Testis (tissue), 3 donors: ENCODE data around the gene TPSG1. TPM values are rescaled to one million over a fixed set of nuclear protein-coding genes. Genes with fewer than 3 reads are reported as not detected.

Experiments used
- DNase-seq: peaks from one replicate; pipeline ENCODE4 v3.0.0-alpha.2; 2019
- H3K27ac ChIP-seq, 2 donors: fragments of 200-600 bp; sonication (generic); one replicate each; pipeline ENCODE4 v1.5.1; 2019
- H3K27me3 ChIP-seq: fragments of 200-600 bp; sonication (generic); one replicate; pipeline ENCODE4 v1.5.1; 2019
- H3K36me3 ChIP-seq: fragments of 200-600 bp; sonication (generic); one replicate; pipeline ENCODE4 v1.5.1; 2017; ENCODE audit warnings: low read depth; ENCODE audit errors: missing control alignments
- H3K4me1 ChIP-seq: fragments of 200-600 bp; sonication (generic); one replicate; pipeline ENCODE4 v1.5.1; 2019
- H3K4me3 ChIP-seq, 2 donors: fragments of 200-600 bp; sonication (generic); one replicate each; pipeline ENCODE4 v1.5.1; 2017 to 2019
- H3K9me3 ChIP-seq: fragments of 200-600 bp; sonication (generic); one replicate; pipeline ENCODE4 v1.5.1; 2017
- POLR2A ChIP-seq: fragments of 450-650 bp; IDR thresholded peaks from one replicate; pipeline ENCODE4 v1.6.1; 2017; ENCODE audit warnings: antibody characterized with exemption, mild to moderate bottlenecking, moderate library complexity
- WGBS, 2 donors: methylation state at CpG; one replicate each; pipeline ENCODE4 v1.1.5; 2018; 5-methylcytosine and 5-hydroxymethylcytosine counted together
- intact Hi-C: fragments of 100-400 bp; cut with DNase I; formaldehyde crosslinking; loops from one replicate; pipeline ENCODE4 v1.15.1; 2023; ENCODE audit warnings: low total_unique reads
- polyA plus RNA-seq: library from polyadenylated mRNA; stranded (reverse); fragments of 350-450 nt; fragmentation: Illumina TruSeq; extraction: RNeasy Lipid Tissue Mini Kit (QIAGEN cat#74804); gene quantifications from one replicate; pipeline ENCODE4 v1.2.3, GENCODE V29; 2014; ENCODE audit warnings: low read depth, low replicate concordance; ENCODE audit not compliant: insufficient read depth
- total RNA-seq, 2 donors: library from RNA; depleted of rRNA; stranded (reverse); fragments of >200 nt; gene quantifications; one replicate each; pipeline ENCODE4 v1.2.3, GENCODE V29; 2016
- TF ChIP-seq, protein P1 (sequence below), 3 experiments: fragments of 450-650 bp in 2 of 3; fragments of 200-600 bp in 1 of 3; sonication (generic) in 1 of 3; IDR thresholded peaks; one replicate each; pipeline ENCODE4 v1.5.1; 2016 to 2019; ENCODE audit warnings: antibody characterized with exemption in 3 of 3, mild to moderate bottlenecking in 2 of 3, moderate library complexity in 1 of 3

TPSG1 gene
- total and polyA plus RNA-seq, 3 donors from 2014 or later: 1.2 TPM; not detected in 2

DNA sequence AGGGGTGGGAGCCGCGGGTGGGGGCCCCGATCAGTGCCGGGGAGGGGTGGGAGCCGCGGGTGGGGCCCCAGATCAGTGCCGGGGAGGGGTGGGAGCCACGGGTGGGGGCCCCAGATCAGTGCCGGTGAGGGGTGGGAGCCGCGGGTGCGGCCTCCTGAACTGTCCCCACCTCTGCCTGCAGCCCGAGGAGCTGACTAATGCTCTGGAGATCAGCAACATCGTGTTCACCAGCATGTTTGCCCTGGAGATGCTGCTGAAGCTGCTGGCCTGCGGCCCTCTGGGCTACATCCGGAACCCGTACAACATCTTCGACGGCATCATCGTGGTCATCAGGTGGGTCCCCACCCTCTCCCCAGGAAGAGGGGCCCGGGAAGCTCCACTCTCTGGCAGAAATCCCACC is 20.1 kb downstream of the TPSG1 start:
- Histone ChIP-seq H3K4me3 (no peak overlapping the region), H3K27me3 (no peaks in the 10 kb centered on the region), H3K4me1 (no peaks in the 10 kb centered on the region), H3K9me3 (no peaks in the 10 kb centered on the region), H3K27ac (no peak overlapping the region), H3K36me3 (no peaks in the 10 kb centered on the region)
- DNase-seq: no peak
- WGBS, 2 donors: 88 to 94% methylated on average over 6 to 17 of the region's 21 CpGs
- intact Hi-C loops: no loop called here
- no peak for TF ChIP-seq POLR2A
- TF ChIP-seq, protein P1, sequence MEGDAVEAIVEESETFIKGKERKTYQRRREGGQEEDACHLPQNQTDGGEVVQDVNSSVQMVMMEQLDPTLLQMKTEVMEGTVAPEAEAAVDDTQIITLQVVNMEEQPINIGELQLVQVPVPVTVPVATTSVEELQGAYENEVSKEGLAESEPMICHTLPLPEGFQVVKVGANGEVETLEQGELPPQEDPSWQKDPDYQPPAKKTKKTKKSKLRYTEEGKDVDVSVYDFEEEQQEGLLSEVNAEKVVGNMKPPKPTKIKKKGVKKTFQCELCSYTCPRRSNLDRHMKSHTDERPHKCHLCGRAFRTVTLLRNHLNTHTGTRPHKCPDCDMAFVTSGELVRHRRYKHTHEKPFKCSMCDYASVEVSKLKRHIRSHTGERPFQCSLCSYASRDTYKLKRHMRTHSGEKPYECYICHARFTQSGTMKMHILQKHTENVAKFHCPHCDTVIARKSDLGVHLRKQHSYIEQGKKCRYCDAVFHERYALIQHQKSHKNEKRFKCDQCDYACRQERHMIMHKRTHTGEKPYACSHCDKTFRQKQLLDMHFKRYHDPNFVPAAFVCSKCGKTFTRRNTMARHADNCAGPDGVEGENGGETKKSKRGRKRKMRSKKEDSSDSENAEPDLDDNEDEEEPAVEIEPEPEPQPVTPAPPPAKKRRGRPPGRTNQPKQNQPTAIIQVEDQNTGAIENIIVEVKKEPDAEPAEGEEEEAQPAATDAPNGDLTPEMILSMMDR (IDR thresholded peaks at IDR 0.05): no peak

DNA sequence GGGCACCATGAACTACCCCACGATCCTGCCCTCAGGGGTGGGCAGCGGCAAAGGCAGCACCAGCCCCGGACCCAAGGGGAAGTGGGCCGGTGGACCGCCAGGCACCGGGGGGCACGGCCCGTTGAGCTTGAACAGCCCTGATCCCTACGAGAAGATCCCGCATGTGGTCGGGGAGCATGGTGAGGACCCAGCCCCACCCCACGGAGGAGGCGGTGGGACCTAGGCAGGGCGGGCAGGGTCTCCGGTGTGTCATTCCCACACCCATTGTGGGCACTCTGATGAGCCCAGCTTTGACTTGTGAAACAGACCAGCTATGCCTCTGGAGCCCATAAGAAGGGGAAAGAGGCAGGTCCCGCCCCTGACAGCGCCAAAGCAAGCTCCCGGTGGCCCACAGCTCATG is 22.8 kb downstream of the TPSG1 start:
- no peak overlapping the region for H3K4me3 ChIP-seq
- no peak for DNase-seq
- H3K27me3 ChIP-seq: no peaks in the 10 kb centered on the region
- TF ChIP-seq, protein P1 (IDR thresholded peaks at IDR 0.05): no peak
- TF ChIP-seq POLR2A: no peak
- WGBS, 2 donors: 95% methylated on average over 18 of the region's 18 CpGs; no CpG with 5 or more reads in 1 of the 2 donors
- no peaks in the 10 kb centered on the region for H3K9me3 ChIP-seq
- H3K4me1 ChIP-seq: no peaks in the 10 kb centered on the region
- H3K36me3 ChIP-seq: no peaks in the 10 kb centered on the region
- H3K27ac ChIP-seq: no peak overlapping the region
- intact Hi-C loops: no loop called here

DNA sequence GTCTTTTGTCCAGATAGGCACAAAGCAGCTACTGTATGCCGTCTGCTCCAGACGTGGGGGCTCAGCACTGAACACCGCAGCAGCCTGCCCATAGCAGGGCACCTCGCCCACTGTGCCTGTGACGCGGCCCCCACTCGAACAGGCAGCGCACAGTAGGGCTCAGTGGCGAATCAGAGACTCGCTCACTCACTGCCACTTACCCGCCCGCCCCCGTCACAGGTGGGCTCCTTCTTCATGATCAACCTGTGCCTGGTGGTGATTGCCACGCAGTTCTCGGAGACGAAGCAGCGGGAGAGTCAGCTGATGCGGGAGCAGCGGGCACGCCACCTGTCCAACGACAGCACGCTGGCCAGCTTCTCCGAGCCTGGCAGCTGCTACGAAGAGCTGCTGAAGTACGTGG is 23.6 kb downstream of the TPSG1 start:
- intact Hi-C loops: no loop called here
- no peak for DNase-seq
- H3K27me3 ChIP-seq: no peaks in the 10 kb centered on the region
- TF ChIP-seq POLR2A: no peak
- TF ChIP-seq, protein P1 (IDR thresholded peaks at IDR 0.05): no peak
- 93 to 97% methylated on average over 5 to 25 of the region's 25 CpGs for WGBS, 2 donors
- no peaks in the 10 kb centered on the region for H3K9me3 ChIP-seq
- no peak overlapping the region for H3K4me3 ChIP-seq
- no peaks in the 10 kb centered on the region for H3K36me3 ChIP-seq
- H3K27ac ChIP-seq: no peak overlapping the region
- no peaks in the 10 kb centered on the region for H3K4me1 ChIP-seq

DNA sequence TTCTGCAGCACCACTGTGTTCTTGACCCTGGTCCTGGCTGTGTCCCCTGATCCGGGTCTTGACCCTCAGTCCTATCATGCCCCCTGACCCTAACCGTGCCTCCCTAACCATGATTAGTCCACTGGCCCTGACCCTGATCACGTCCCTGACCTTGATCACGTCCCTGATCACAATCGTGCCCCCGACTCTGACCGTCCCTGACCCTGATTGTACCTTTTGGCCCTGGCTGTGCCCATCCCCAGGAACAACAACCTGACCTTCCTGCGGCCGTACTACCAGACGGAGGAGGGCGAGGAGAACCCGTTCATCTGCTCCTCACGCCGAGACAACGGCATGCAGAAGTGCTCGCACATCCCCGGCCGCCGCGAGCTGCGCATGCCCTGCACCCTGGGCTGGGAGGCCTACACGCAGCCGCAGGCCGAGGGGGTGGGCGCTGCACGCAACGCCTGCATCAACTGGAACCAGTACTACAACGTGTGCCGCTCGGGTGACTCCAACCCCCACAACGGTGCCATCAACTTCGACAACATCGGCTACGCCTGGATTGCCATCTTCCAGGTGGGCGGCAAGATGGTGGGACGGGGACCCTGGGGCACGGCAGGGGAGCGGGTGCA is 24.9 kb downstream of the TPSG1 start:
- TF ChIP-seq, protein P1 (IDR thresholded peaks at IDR 0.05): no peak
- no peak for TF ChIP-seq POLR2A
- DNase-seq: no peak
- Histone ChIP-seq H3K4me3 (no peak overlapping the region), H3K9me3 (no peaks in the 10 kb centered on the region), H3K27ac (no peak overlapping the region), H3K36me3 (no peaks in the 10 kb centered on the region), H3K4me1 (no peaks in the 10 kb centered on the region), H3K27me3 (no peaks in the 10 kb centered on the region)
- intact Hi-C loops: no loop called here
- 88 to 89% methylated on average over 19 to 37 of the region's 38 CpGs for WGBS, 2 donors
